Fibroblast of lung (primary cell): ENCODE results near the gene MACROD2. TPM values are rescaled to one million over a fixed set of nuclear protein-coding genes. Genes with fewer than 3 reads are reported as not detected.

Source experiments
- DNase-seq, 2 donors: peaks; one replicate each; pipeline versions ENCODE4 v3.0.0 to v3.0.0-alpha.2; 2010; ENCODE audit warnings: low read depth in 2 of 2
- H2AFZ ChIP-seq: 2 replicates; pipeline ENCODE4 v1.5.1; 2012; ENCODE audit warnings: low read length, control low read depth, inconsistent platforms
- H3K27ac ChIP-seq: 2 replicates; pipeline ENCODE4 v1.5.1; 2011; ENCODE audit warnings: low read length, control low read depth; ENCODE audit not compliant: insufficient read depth
- H3K27me3 ChIP-seq: 2 replicates; pipeline ENCODE4 v1.5.1; 2011; ENCODE audit warnings: mild to moderate bottlenecking, low read length; ENCODE audit not compliant: control insufficient read depth, insufficient read depth
- H3K36me3 ChIP-seq: 2 replicates; pipeline ENCODE4 v1.5.1; 2011; ENCODE audit warnings: low read length; ENCODE audit not compliant: control insufficient read depth, insufficient read depth
- H3K4me1 ChIP-seq: 2 replicates; pipeline ENCODE4 v1.5.1; 2011; ENCODE audit warnings: low read length; ENCODE audit not compliant: control insufficient read depth, insufficient read depth; ENCODE audit errors: extremely low read depth
- H3K4me2 ChIP-seq: 2 replicates; pipeline ENCODE4 v1.5.1; 2011; ENCODE audit warnings: low read length, control low read depth; ENCODE audit not compliant: insufficient read depth; ENCODE audit errors: extremely low read depth
- H3K4me3 ChIP-seq, 4 experiments: fragments of 200-600 bp in 1 of 4; sonication (generic) in 1 of 4; replicated peaks in 1 of 4; 2 replicates each; pipeline ENCODE4 v1.5.1; 2011 to 2016; ENCODE audit warnings: low read length in 4 of 4, low read depth in 3 of 4, mild to moderate bottlenecking in 3 of 4, control low read depth in 2 of 4, inconsistent platforms in 1 of 4, mixed read lengths in 1 of 4; ENCODE audit not compliant: insufficient read depth in 1 of 4; ENCODE audit errors: control extremely low read depth in 1 of 4
- H3K79me2 ChIP-seq: 2 replicates; pipeline ENCODE4 v1.5.1; 2012; ENCODE audit warnings: mild to moderate bottlenecking, low read length, inconsistent platforms; ENCODE audit not compliant: control insufficient read depth, insufficient read depth
- H3K9ac ChIP-seq: 2 replicates; pipeline ENCODE4 v1.5.1; 2011; ENCODE audit warnings: mild to moderate bottlenecking, low read length, control low read depth; ENCODE audit not compliant: insufficient read depth
- H3K9me3 ChIP-seq: 2 replicates; pipeline ENCODE4 v1.5.1; 2012; ENCODE audit warnings: low read depth, low read length; ENCODE audit not compliant: control insufficient read depth, insufficient read depth
- H4K20me1 ChIP-seq: 2 replicates; pipeline ENCODE4 v1.5.1; 2011; ENCODE audit warnings: low read length; ENCODE audit not compliant: control insufficient read depth, insufficient read depth; ENCODE audit errors: extremely low read depth
- CTCF ChIP-seq, 2 donors: IDR thresholded peaks in 1 of 2; conservative IDR thresholded peaks in 1 of 2; 1 replicate in 1 of 2; 2 replicates in 1 of 2; pipeline ENCODE4 v1.5.1; 2011 to 2012; ENCODE audit warnings: low read length in 2 of 2, control low read depth in 1 of 2, inconsistent platforms in 1 of 2, low read depth in 1 of 2, mild to moderate bottlenecking in 1 of 2
- EZH2 ChIP-seq: IDR thresholded peaks from 2 replicates; pipeline ENCODE4 v1.5.1; 2012; ENCODE audit warnings: low read length, control low read depth, mild to moderate bottlenecking; ENCODE audit errors: missing control alignments
- polyA plus RNA-seq, 2 donors: library from polyadenylated mRNA; depleted of rRNA in 1 of 2; stranded (reverse) in 1 of 2; unstranded in 1 of 2; fragments of >200 nt; gene quantifications; 2 replicates each; pipeline ENCODE4 v1.2.1, GENCODE V29; 2011 to 2012; ENCODE audit warnings: missing spikeins in 1 of 2
- total RNA-seq: library from RNA; depleted of rRNA; stranded (reverse); fragments of >200 nt; gene quantifications from 2 replicates; pipeline ENCODE4 v1.2.1, GENCODE V29; 2014

MACROD2 gene
- total and polyA plus RNA-seq, 2 donors (not counting 1 experiment from before 2014, with no cell fraction given) = 0.54 to 1.7 TPM

DNA sequence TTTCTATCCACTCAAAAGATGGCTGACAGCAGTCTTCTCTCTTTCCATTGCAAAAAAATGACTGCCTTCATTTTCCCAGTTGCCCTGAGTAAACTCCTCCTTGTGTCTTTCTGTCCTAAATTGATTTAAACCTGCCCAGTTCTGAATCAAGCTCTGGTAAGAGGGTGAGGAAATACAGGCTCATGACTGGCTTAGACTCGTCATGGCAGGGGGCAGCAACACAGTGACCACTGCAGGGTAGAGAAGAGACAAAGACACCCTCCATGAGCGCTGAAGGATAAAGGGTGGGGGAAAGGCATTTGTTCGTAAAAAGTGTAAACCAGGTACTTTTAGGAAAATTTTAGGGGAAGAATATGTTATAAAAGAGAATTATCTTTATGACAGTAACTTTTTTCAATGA is 1080.3 kb downstream of the MACROD2 start:
- Histone ChIP-seq H3K79me2 (no peaks in the 10 kb centered on the region), H3K4me2 (no peak overlapping the region), H3K4me1 (no peaks in the 10 kb centered on the region), H2AFZ (no peak overlapping the region), H3K27me3 (no peaks in the 10 kb centered on the region), H3K9me3 (no peaks in the 10 kb centered on the region), H4K20me1 (no peaks in the 10 kb centered on the region), H3K4me3 (no peak overlapping the region), H3K9ac (no peak overlapping the region), H3K27ac (no peak overlapping the region), H3K36me3 (no peaks in the 10 kb centered on the region)
- no peak for TF ChIP-seq CTCF (conservative IDR thresholded peaks at IDR 0.05 in 1 of 2, IDR thresholded peaks at IDR 0.05 in 1 of 2; ENCODE audit: low read depth in 1 of 2, low read length in 2 of 2)
- TF ChIP-seq EZH2 = no peak
- no peak for DNase-seq

- H3K9me3 ChIP-seq = no peaks in the 10 kb centered on the region
- no peak overlapping the region for H3K4me2 ChIP-seq
- H3K9ac ChIP-seq = no peak overlapping the region
- TF ChIP-seq EZH2 = no peak
- TF ChIP-seq CTCF (conservative IDR thresholded peaks at IDR 0.05 in 1 of 2, IDR thresholded peaks at IDR 0.05 in 1 of 2; ENCODE audit: low read depth in 1 of 2, low read length in 2 of 2) = no peak
- H3K36me3 ChIP-seq = no peaks in the 10 kb centered on the region
- H4K20me1 ChIP-seq = no peaks in the 10 kb centered on the region
- no peaks in the 10 kb centered on the region for H3K79me2 ChIP-seq
- H3K4me3 ChIP-seq = no peak overlapping the region
- no peak for DNase-seq
- no peaks in the 10 kb centered on the region for H3K27me3 ChIP-seq
- no peak overlapping the region for H2AFZ ChIP-seq
- no peak overlapping the region for H3K27ac ChIP-seq
- H3K4me1 ChIP-seq = no peaks in the 10 kb centered on the region
Measured at GRCh38 chr20:15076785-15077184, 1081.5 kb downstream of the MACROD2 start.

DNA sequence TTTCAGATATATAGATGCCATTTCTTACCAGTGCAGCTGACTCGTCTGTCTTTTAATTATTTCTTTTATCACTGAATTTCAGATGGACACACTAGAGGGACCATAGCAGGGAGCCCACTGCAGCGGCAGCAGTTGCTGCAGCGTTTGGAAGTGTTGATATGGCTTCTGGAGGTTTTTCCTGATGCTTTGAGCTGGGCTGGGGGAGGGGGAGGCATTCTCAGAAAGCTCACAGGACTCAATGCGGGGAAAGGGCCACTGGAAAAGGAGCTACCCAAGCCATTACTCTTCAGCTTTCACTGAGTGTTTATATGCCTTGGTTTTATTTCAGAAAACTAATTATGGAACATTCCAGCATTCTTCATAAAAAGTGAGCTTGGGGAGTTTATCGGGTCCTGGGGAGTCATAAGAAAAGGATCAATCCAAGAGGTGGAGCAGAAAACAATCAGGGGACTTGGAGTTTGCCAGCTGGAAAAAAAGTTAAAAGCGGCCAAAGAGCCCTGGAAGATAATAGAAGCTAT is 1082.5 kb downstream of the MACROD2 start:
- Histone ChIP-seq H3K4me1 (no peaks in the 10 kb centered on the region), H3K9me3 (no peaks in the 10 kb centered on the region), H2AFZ (no peak overlapping the region), H3K27ac (no peak overlapping the region), H3K79me2 (no peaks in the 10 kb centered on the region), H3K4me2 (no peak overlapping the region), H3K27me3 (no peaks in the 10 kb centered on the region), H3K4me3 (no peak overlapping the region), H3K36me3 (no peaks in the 10 kb centered on the region), H4K20me1 (no peaks in the 10 kb centered on the region), H3K9ac (no peak overlapping the region)
- DNase-seq = no peak
- TF ChIP-seq CTCF (conservative IDR thresholded peaks at IDR 0.05 in 1 of 2, IDR thresholded peaks at IDR 0.05 in 1 of 2; ENCODE audit: low read depth in 1 of 2, low read length in 2 of 2) (no peak), EZH2 (no peak)
